Cardiac muscle cell (in vitro differentiated cells and primary cell): Measurements from ENCODE around the gene ARHGAP26. TPM values are rescaled to one million over a fixed set of nuclear protein-coding genes. Genes with fewer than 3 reads are reported as not detected.
A peak's percentile ranks its signal among the peaks of the same experiment; 100 is the strongest.

Experiments used
- DNase-seq, 2 donors: peaks; one replicate each; pipeline versions ENCODE4 v3.0.0 to v3.0.0-alpha.2; 2010 to 2017; ENCODE audit warnings: low read depth in 1 of 2, low spot score in 1 of 2
- H3K27ac ChIP-seq: fragments of 200-600 bp; sonication (generic); 2 replicates; pipeline ENCODE4 v1.5.1; 2016
- H3K27me3 ChIP-seq: fragments of 200-600 bp; sonication (generic); 2 replicates; pipeline ENCODE4 v1.6.0; 2016; ENCODE audit warnings: control low read depth
- H3K36me3 ChIP-seq: fragments of 200-600 bp; sonication (generic); 2 replicates; pipeline ENCODE4 v1.5.1; 2016; ENCODE audit warnings: control low read depth
- H3K4me1 ChIP-seq: fragments of 200-600 bp; sonication (generic); 2 replicates; pipeline ENCODE4 v1.8.1; 2017; ENCODE audit warnings: low read depth, mild to moderate bottlenecking, mixed run types
- H3K4me3 ChIP-seq: fragments of 200-600 bp; sonication (generic); 2 replicates; pipeline ENCODE4 v1.5.1; 2016; ENCODE audit warnings: mild to moderate bottlenecking
- H3K9me3 ChIP-seq: fragments of 200-600 bp; sonication (generic); 2 replicates; pipeline ENCODE4 v1.5.1; 2017; ENCODE audit warnings: low read depth, mild to moderate bottlenecking, control low read depth
- polyA plus RNA-seq: library from polyadenylated mRNA; unstranded; fragments of >200 nt; fragmentation: Nextera tagmentation; extraction: Ambion mirVana; gene quantifications from 2 replicates; pipeline ENCODE4 v1.2.1, GENCODE V29; 2016
- total RNA-seq: library from RNA; depleted of rRNA; stranded (reverse); fragments of >200 nt; gene quantifications from 2 replicates; pipeline ENCODE4 v1.2.3, GENCODE V29; 2016
- TF ChIP-seq, protein P1 (sequence below): IDR thresholded peaks from 2 replicates; pipeline ENCODE4 v1.5.1; 2012; ENCODE audit warnings: low read depth, mild to moderate bottlenecking, low read length

The ARHGAP26 gene
- total and polyA plus RNA-seq, 2 experiments from 2014 or later = 12.7 to 16.2 TPM

DNA sequence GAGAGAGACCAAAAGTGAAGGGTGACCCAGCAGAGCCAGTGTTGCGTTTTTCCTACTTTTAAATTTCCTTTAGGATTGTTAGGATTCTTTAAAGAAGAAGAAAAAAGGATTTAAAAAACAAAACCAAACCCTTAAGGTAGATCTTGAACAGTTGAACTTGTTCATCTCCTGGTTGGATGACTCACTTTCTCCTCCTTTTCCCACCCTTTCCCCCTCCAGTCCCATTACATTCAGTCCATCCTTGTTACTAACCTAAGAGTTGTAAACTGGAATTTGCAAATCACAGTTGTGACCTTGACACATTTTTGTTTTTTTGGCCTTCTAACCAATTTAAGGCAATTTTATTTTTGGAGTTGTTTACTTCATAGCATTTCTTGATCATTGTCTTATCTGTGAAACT is 289.2 kb downstream of the ARHGAP26 start:
- no peak for DNase-seq
- TF ChIP-seq, protein P1, sequence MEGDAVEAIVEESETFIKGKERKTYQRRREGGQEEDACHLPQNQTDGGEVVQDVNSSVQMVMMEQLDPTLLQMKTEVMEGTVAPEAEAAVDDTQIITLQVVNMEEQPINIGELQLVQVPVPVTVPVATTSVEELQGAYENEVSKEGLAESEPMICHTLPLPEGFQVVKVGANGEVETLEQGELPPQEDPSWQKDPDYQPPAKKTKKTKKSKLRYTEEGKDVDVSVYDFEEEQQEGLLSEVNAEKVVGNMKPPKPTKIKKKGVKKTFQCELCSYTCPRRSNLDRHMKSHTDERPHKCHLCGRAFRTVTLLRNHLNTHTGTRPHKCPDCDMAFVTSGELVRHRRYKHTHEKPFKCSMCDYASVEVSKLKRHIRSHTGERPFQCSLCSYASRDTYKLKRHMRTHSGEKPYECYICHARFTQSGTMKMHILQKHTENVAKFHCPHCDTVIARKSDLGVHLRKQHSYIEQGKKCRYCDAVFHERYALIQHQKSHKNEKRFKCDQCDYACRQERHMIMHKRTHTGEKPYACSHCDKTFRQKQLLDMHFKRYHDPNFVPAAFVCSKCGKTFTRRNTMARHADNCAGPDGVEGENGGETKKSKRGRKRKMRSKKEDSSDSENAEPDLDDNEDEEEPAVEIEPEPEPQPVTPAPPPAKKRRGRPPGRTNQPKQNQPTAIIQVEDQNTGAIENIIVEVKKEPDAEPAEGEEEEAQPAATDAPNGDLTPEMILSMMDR = no peak
- peaks cover 5% of the 10 kb centered on the region for H3K36me3 ChIP-seq
- H3K9me3 ChIP-seq = no peaks in the 10 kb centered on the region
- no peak overlapping the region for H3K27ac ChIP-seq
- H3K4me1 ChIP-seq = peaks cover 28% of the 10 kb centered on the region
- no peaks in the 10 kb centered on the region for H3K27me3 ChIP-seq
- no peak overlapping the region for H3K4me3 ChIP-seq

DNA sequence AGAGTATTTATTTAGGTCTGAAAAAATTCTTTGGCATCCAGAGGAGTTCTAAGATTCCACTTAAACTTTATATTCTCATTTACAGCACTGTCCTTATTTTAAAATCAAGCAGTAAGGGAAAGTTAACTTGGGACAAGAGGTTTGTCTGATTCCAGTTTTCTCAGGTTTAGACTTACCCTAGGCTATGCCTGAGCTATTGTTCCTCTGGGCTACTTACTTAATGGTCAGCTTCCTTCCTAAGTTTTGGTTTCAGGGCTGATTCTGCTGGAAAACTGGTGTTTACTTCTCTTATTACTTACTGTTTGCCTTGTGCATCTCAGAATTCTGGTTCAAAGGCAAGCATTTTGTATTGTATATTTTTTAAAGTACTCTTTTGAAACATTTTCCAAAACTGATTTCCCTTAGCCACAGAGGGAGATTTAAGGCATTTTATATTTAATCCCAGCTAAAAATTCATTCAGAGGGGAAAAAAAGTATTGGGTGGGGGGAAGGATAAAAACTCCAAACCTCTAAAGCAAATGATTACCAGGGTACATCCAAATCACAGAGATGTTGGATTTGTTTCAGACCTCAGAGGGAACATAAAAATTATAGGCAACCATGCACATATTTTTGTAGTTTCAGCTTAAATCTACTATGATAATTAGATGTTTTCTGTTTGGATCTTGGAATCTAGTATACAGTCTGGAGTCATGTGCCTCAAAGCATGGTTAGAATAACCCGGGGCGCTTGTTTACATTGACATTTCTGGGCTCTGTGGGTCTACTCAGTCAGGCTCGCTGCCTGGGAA is 290.0 kb downstream of the ARHGAP26 start:
- no peak overlapping the region for H3K4me3 ChIP-seq
- H3K27me3 ChIP-seq = no peaks in the 10 kb centered on the region
- H3K4me1 ChIP-seq = peaks cover 28% of the 10 kb centered on the region
- H3K27ac ChIP-seq = no peak overlapping the region
- peaks cover 5% of the 10 kb centered on the region for H3K36me3 ChIP-seq
- H3K9me3 ChIP-seq = no peaks in the 10 kb centered on the region
- no peak for DNase-seq
- TF ChIP-seq, protein P1 = no peak

DNA sequence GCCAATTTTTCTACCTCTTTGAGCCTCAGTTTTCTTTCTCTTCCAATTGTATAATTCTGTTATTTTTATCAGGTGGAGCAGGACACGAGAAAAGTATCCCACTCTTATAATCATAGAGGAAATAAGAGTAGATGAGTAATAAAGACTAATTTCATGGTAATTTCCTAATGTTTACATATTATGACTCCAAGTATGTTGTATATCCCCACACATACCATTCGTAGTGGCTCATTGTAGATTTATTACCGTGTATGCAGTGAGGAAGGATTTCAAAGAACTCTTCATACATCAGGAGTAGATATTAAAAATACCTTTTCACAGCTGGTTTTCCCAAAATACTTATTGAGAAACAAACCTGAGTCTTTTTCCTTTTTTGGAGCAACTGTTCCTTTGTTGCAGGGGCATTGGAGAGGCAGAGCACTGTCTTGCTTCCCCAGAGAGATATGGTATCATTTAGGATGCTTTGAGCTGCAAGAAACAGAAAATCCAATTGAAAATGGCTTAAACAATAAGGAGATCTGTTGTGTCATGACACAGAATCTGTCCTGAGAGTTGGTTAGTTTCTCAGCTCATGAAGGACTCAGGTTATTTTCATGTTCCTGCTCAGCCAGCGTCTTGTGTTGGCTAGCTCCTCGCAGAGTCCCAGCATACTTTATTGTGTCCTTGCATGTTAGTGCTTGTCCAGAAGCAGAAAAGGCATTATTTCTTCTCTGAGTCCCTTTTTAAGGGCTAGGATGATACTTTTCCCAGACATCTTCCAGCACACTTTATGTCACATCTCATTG is 291.2 kb downstream of the ARHGAP26 start:
- H3K27ac ChIP-seq = no peak overlapping the region
- TF ChIP-seq, protein P1 = no peak

DNA sequence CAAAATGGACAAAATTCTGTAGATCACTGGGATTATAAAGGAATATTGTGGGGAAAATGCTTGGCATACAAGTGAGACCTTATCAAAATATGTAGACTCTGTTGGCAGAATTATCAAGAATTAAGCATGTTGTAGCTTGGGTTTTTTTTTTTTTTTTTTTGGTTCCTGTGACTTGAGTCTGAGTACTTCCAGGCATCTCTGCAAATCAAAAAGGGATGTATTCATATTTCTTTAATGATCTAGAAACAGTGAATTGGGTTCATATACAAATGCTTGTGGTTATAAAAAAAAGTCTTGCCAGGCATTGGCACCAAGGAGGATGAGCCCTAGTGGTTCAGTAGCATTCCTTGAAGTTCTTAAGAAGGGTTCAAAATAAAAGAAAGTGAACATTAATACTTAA is 292.2 kb downstream of the ARHGAP26 start:
- Histone ChIP-seq H3K9me3 (no peaks in the 10 kb centered on the region), H3K27me3 (no peaks in the 10 kb centered on the region), H3K36me3 (peaks cover 5% of the 10 kb centered on the region), H3K27ac (no peak overlapping the region), H3K4me3 (no peak overlapping the region), H3K4me1 (peaks cover 30% of the 10 kb centered on the region)
- DNase-seq = no peak
- TF ChIP-seq, protein P1 = no peak

More for the DNA sequence above, 291.2 kb downstream of the ARHGAP26 start:
- H3K4me1 ChIP-seq = peaks cover 30% of the 10 kb centered on the region
- H3K9me3 ChIP-seq = no peaks in the 10 kb centered on the region
- DNase-seq = peak in 1 of 2 donors; percentile 37
- H3K4me3 ChIP-seq = no peak overlapping the region
- no peaks in the 10 kb centered on the region for H3K27me3 ChIP-seq
- peaks cover 5% of the 10 kb centered on the region for H3K36me3 ChIP-seq

DNA sequence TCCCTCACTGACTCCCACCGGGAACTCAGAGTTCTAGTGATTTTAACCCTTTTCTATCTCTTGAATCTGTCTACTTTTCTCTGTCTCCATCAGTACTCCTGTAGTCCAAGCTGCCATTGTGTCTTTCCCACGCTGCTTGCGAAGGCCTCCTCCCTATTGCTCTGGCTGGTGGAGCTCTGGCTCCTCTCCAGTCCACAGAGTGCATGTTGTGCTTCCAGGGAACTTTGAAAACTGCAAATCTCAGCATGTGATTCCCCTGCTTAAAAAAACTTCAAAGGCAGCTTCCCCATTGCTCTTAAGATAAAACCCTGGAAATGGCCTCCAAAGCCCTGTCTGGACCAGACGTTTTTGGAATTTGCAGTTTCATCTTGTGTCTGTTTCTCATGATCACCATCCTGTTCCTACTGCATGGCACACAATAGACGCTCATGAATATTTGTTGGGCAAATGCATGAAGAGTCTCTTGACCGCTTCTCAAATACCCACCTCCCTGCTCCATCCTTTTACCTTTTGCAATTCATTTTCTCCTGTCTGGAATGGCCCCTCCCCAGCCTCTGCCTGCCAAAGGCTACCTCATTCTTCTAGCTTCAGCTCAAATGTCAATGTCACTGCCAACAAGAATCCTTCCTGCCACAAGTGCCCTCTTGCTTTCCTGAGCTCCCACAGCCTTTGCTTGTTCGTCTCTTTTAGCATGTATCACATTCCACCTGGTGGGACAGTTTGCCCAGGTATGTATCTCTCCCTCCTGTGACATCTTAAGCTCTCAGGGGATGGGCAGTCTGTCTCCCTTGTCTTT is 293.2 kb downstream of the ARHGAP26 start:
- TF ChIP-seq, protein P1 = no peak
- Histone ChIP-seq H3K27ac (peak overlapping the region; percentile 78), H3K36me3 (peaks cover under 1% of the 10 kb centered on the region), H3K27me3 (no peaks in the 10 kb centered on the region), H3K4me3 (no peak overlapping the region), H3K4me1 (peaks cover 30% of the 10 kb centered on the region), H3K9me3 (no peaks in the 10 kb centered on the region)
- DNase-seq = peak; percentile 25 to 76
